Astrocyte (in vitro differentiated cells and primary cell): ENCODE results near the gene NFILZ. TPM values are rescaled to one million over a fixed set of nuclear protein-coding genes. Genes with fewer than 3 reads are reported as not detected.

Experiments used
- DNase-seq: peaks from one replicate; pipeline ENCODE4 v3.0.0-alpha.2; 2010; ENCODE audit warnings: low read depth
- FAIRE-seq: peaks from 2 replicates; lab custom pipeline; 2011; peaks lifted over from hg19 to GRCh38; lab: Jason Lieb, UNC
- H2AFZ ChIP-seq: 2 replicates; pipeline ENCODE4 v1.6.0; 2012; ENCODE audit warnings: low read depth, low read length, inconsistent platforms
- H3K27ac ChIP-seq: 2 replicates; pipeline ENCODE4 v1.5.1; 2011; ENCODE audit warnings: low read depth, low read length, inconsistent platforms
- H3K27me3 ChIP-seq: 2 replicates; pipeline ENCODE4 v1.6.0; 2011; ENCODE audit warnings: low read length, inconsistent platforms; ENCODE audit not compliant: insufficient read depth
- H3K36me3 ChIP-seq: 2 replicates; pipeline ENCODE4 v1.5.1; 2011; ENCODE audit warnings: low read length, inconsistent platforms; ENCODE audit not compliant: insufficient read depth
- H3K4me1 ChIP-seq: 2 replicates; pipeline ENCODE4 v1.5.1; 2011; ENCODE audit warnings: low read length, inconsistent platforms; ENCODE audit not compliant: insufficient read depth
- H3K4me2 ChIP-seq: 2 replicates; pipeline ENCODE4 v1.6.0; 2012; ENCODE audit warnings: low read length, inconsistent platforms
- H3K4me3 ChIP-seq: 2 replicates; pipeline ENCODE4 v1.5.1; 2011; ENCODE audit warnings: low read depth, mild to moderate bottlenecking, low read length, inconsistent platforms; ENCODE audit not compliant: insufficient read depth
- H3K79me2 ChIP-seq: 2 replicates; pipeline ENCODE4 v1.6.0; 2012; ENCODE audit warnings: mild to moderate bottlenecking, low read length, inconsistent platforms; ENCODE audit not compliant: insufficient read depth
- H3K9ac ChIP-seq: 2 replicates; pipeline ENCODE4 v1.6.0; 2012; ENCODE audit warnings: mild to moderate bottlenecking, low read length, inconsistent platforms
- H3K9me3 ChIP-seq: 2 replicates; pipeline ENCODE4 v1.5.1; 2012; ENCODE audit warnings: low read depth, mild to moderate bottlenecking, low read length, inconsistent platforms; ENCODE audit not compliant: insufficient read depth
- H4K20me1 ChIP-seq: 2 replicates; pipeline ENCODE4 v1.6.0; 2012; ENCODE audit warnings: low read length, inconsistent platforms; ENCODE audit not compliant: insufficient read depth
- H3K27ac Mint-ChIP-seq: one replicate; pipeline ENCODE4 v1.8.0; 2021; ENCODE audit warnings: mild to moderate bottlenecking, mixed read lengths; ENCODE audit not compliant: unreplicated experiment
- H3K27me3 Mint-ChIP-seq: one replicate; pipeline ENCODE4 v1.8.0; 2021; ENCODE audit warnings: low read depth, mixed read lengths; ENCODE audit not compliant: unreplicated experiment
- H3K36me3 Mint-ChIP-seq: one replicate; pipeline ENCODE4 v1.8.0; 2021; ENCODE audit warnings: low read depth, mixed read lengths; ENCODE audit not compliant: unreplicated experiment
- H3K4me1 Mint-ChIP-seq: one replicate; pipeline ENCODE4 v1.8.0; 2021; ENCODE audit warnings: low read depth, mixed read lengths; ENCODE audit not compliant: unreplicated experiment
- H3K4me3 Mint-ChIP-seq: one replicate; pipeline ENCODE4 v1.8.0; 2021; ENCODE audit warnings: mild to moderate bottlenecking, moderate library complexity, mixed read lengths; ENCODE audit not compliant: unreplicated experiment
- H3K9me3 Mint-ChIP-seq: one replicate; pipeline ENCODE4 v1.8.0; 2021; ENCODE audit warnings: mild to moderate bottlenecking, mixed read lengths; ENCODE audit not compliant: unreplicated experiment
- CTCF ChIP-seq: IDR thresholded peaks from 2 replicates; pipeline ENCODE4 v1.5.1; 2011; ENCODE audit warnings: low read depth, mild to moderate bottlenecking, inconsistent platforms, low read length, moderate library complexity; ENCODE audit not compliant: insufficient read depth
- EZH2 ChIP-seq: IDR thresholded peaks from 2 replicates; pipeline ENCODE4 v1.6.1; 2012; ENCODE audit warnings: mild to moderate bottlenecking, low read length, inconsistent platforms; ENCODE audit not compliant: insufficient read depth
- total RNA-seq: library from RNA; stranded (reverse); gene quantifications from 2 replicates; pipeline ENCODE4 v1.2.1, GENCODE V29; 2021

Gene NFILZ
- total RNA-seq, 1 donor from 2014 or later, result not detected

GRCh38 chr19:8673276-8673891 lies 43.0 kb downstream of the NFILZ start:
- no peak overlapping the region for H3K27ac Mint-ChIP-seq

GRCh38 chr19:8675066-8675465 lies 44.6 kb downstream of the NFILZ start:
- H3K9me3 ChIP-seq, result peaks cover 10% of the 10 kb centered on the region
- H3K27me3 ChIP-seq, result no peaks in the 10 kb centered on the region
- H4K20me1 ChIP-seq, result no peaks in the 10 kb centered on the region
- no peaks in the 10 kb centered on the region for H3K36me3 Mint-ChIP-seq
- no peak overlapping the region for H3K27ac ChIP-seq
- TF ChIP-seq EZH2 (no peak), CTCF (no peak)
- no peak overlapping the region for H2AFZ ChIP-seq
- no peaks in the 10 kb centered on the region for H3K79me2 ChIP-seq
- DNase-seq, result no peak
- H3K4me3 Mint-ChIP-seq, result no peak overlapping the region
- H3K4me1 Mint-ChIP-seq, result no peaks in the 10 kb centered on the region
- H3K4me3 ChIP-seq, result no peak overlapping the region
- no peak for FAIRE-seq
- H3K27ac Mint-ChIP-seq, result no peak overlapping the region
- H3K4me2 ChIP-seq, result no peak overlapping the region
- no peaks in the 10 kb centered on the region for H3K27me3 Mint-ChIP-seq
- no peaks in the 10 kb centered on the region for H3K36me3 ChIP-seq
- peaks cover 10% of the 10 kb centered on the region for H3K9me3 Mint-ChIP-seq
- H3K4me1 ChIP-seq, result no peaks in the 10 kb centered on the region
- no peak overlapping the region for H3K9ac ChIP-seq

More at GRCh38 chr19:8673276-8673891, 43.0 kb downstream of the NFILZ start:
- H4K20me1 ChIP-seq, result no peaks in the 10 kb centered on the region
- Mint-ChIP-seq H3K4me3 (no peak overlapping the region), H3K9me3 (peaks cover 13% of the 10 kb centered on the region), H3K27me3 (no peaks in the 10 kb centered on the region), H3K36me3 (no peaks in the 10 kb centered on the region), H3K4me1 (no peaks in the 10 kb centered on the region)
- no peaks in the 10 kb centered on the region for H3K36me3 ChIP-seq
- H3K9ac ChIP-seq, result no peak overlapping the region
- TF ChIP-seq EZH2 (no peak), CTCF (no peak)
- FAIRE-seq, result no peak
- H3K4me1 ChIP-seq, result no peaks in the 10 kb centered on the region
- DNase-seq, result no peak
- no peak overlapping the region for H2AFZ ChIP-seq
- H3K4me2 ChIP-seq, result no peak overlapping the region
- H3K9me3 ChIP-seq, result peaks cover 9% of the 10 kb centered on the region
- H3K27me3 ChIP-seq, result no peaks in the 10 kb centered on the region
- H3K79me2 ChIP-seq, result no peaks in the 10 kb centered on the region
- H3K4me3 ChIP-seq, result no peak overlapping the region
- H3K27ac ChIP-seq, result no peak overlapping the region

GRCh38 chr19:8678244-8678807 lies 47.9 kb downstream of the NFILZ start:
- FAIRE-seq (no peak), DNase-seq (no peak)
- Histone ChIP-seq H3K4me1 (no peaks in the 10 kb centered on the region), H3K27me3 (no peaks in the 10 kb centered on the region), H3K4me3 (no peak overlapping the region), H3K79me2 (no peaks in the 10 kb centered on the region), H3K36me3 (no peaks in the 10 kb centered on the region), H3K4me2 (no peak overlapping the region), H2AFZ (no peak overlapping the region), H4K20me1 (no peaks in the 10 kb centered on the region), H3K9ac (no peak overlapping the region), H3K9me3 (peaks cover 10% of the 10 kb centered on the region), H3K27ac (no peak overlapping the region)
- Mint-ChIP-seq H3K4me3 (no peak overlapping the region), H3K27ac (no peak overlapping the region), H3K36me3 (no peaks in the 10 kb centered on the region), H3K4me1 (no peaks in the 10 kb centered on the region), H3K27me3 (no peaks in the 10 kb centered on the region), H3K9me3 (peaks cover 13% of the 10 kb centered on the region)
- TF ChIP-seq CTCF (no peak), EZH2 (no peak)
